HepG2 (cell line): ENCODE data around the gene ZNF8. TPM values are rescaled to one million over a fixed set of nuclear protein-coding genes. Genes with fewer than 3 reads are reported as not detected.
A peak's percentile ranks its signal among the peaks of the same experiment; 100 is the strongest.

Experiments used
- ATF5 ChIP-seq: sonication (generic); formaldehyde crosslinking; IDR thresholded peaks from 2 replicates; pipeline ENCODE4 v1.4.0; 2020; ENCODE audit warnings: mild to moderate bottlenecking, low read depth, missing genetic modification reagents
- DBP ChIP-seq: sonication (generic); formaldehyde crosslinking; IDR thresholded peaks from 2 replicates; pipeline ENCODE4 v1.4.0; 2020; ENCODE audit warnings: missing genetic modification reagents; ENCODE audit errors: not compliant biosample characterization
- EEA1 ChIP-seq: sonication (generic); formaldehyde crosslinking; IDR thresholded peaks from 2 replicates; pipeline ENCODE4 v1.5.1; 2020; ENCODE audit warnings: mild to moderate bottlenecking, missing genetic modification reagents, borderline replicate concordance
- IRF1 ChIP-seq: sonication (generic); formaldehyde crosslinking; IDR thresholded peaks from 2 replicates; pipeline ENCODE4 v1.4.0; 2020; ENCODE audit warnings: low read depth, mild to moderate bottlenecking, missing genetic modification reagents
- MBNL3 ChIP-seq: fragments of 250-450 bp; sonication (Bioruptor Pico); conservative IDR thresholded peaks from 2 replicates; pipeline ENCODE4 v1.8.0; 2022; ENCODE audit warnings: mild to moderate bottlenecking, inconsistent platforms
- PAXIP1 ChIP-seq: sonication (generic); formaldehyde crosslinking; conservative IDR thresholded peaks from 2 replicates; pipeline ENCODE4 v1.4.0; 2020; ENCODE audit warnings: mild to moderate bottlenecking, missing genetic modification reagents, moderate library complexity
- PRMT3 ChIP-seq: sonication (generic); formaldehyde crosslinking; IDR thresholded peaks from 2 replicates; pipeline ENCODE4 v1.8.1; 2022; ENCODE audit warnings: low read depth, mild to moderate bottlenecking, moderate library complexity, missing genetic modification reagents, borderline replicate concordance
- RXRB ChIP-seq: IDR thresholded peaks from 2 replicates; pipeline ENCODE4 v1.6.1; 2016; ENCODE audit warnings: borderline replicate concordance, missing genetic modification reagents, missing compliant biosample characterization
- SNAPC2 ChIP-seq: sonication (generic); formaldehyde crosslinking; IDR thresholded peaks from 2 replicates; pipeline ENCODE4 v1.8.1; 2022; ENCODE audit warnings: mild to moderate bottlenecking, missing genetic modification reagents
- ZKSCAN8 ChIP-seq: IDR thresholded peaks from 2 replicates; pipeline ENCODE4 v1.6.1; 2016; ENCODE audit warnings: borderline replicate concordance, missing genetic modification reagents, missing compliant biosample characterization
- ZNF280B ChIP-seq: sonication (generic); formaldehyde crosslinking; IDR thresholded peaks from 2 replicates; pipeline ENCODE4 v1.5.0; 2020; ENCODE audit warnings: missing genetic modification reagents, mild to moderate bottlenecking, borderline replicate concordance
- ZNF382 ChIP-seq: sonication (generic); formaldehyde crosslinking; IDR thresholded peaks from 2 replicates; pipeline ENCODE4 v1.5.0; 2020; ENCODE audit warnings: missing genetic modification reagents, mild to moderate bottlenecking, borderline replicate concordance
- ZNF468 ChIP-seq: sonication (generic); formaldehyde crosslinking; IDR thresholded peaks from 2 replicates; pipeline ENCODE4 v1.8.0; 2022; ENCODE audit warnings: mild to moderate bottlenecking, moderate library complexity, missing genetic modification reagents
- ZNF546 ChIP-seq: sonication (generic); formaldehyde crosslinking; conservative IDR thresholded peaks from 2 replicates; pipeline ENCODE4 v1.8.1; 2023; ENCODE audit warnings: mild to moderate bottlenecking, missing genetic modification reagents
- ZNF550 ChIP-seq: sonication (generic); formaldehyde crosslinking; IDR thresholded peaks from 2 replicates; pipeline ENCODE4 v1.4.0; 2020; ENCODE audit warnings: mild to moderate bottlenecking, missing genetic modification reagents, borderline replicate concordance
- ZNF747 ChIP-seq: sonication (generic); formaldehyde crosslinking; IDR thresholded peaks from 2 replicates; pipeline ENCODE4 v1.8.1; 2023; ENCODE audit warnings: missing genetic modification reagents, mild to moderate bottlenecking, borderline replicate concordance
- ZNF879 ChIP-seq: sonication (generic); formaldehyde crosslinking; IDR thresholded peaks from 2 replicates; pipeline ENCODE4 v1.8.1; 2023; ENCODE audit warnings: missing genetic modification reagents
- ZSCAN5A ChIP-seq: sonication (generic); formaldehyde crosslinking; IDR thresholded peaks from 2 replicates; pipeline ENCODE4 v1.8.0; 2022; ENCODE audit warnings: mild to moderate bottlenecking, missing genetic modification reagents, borderline replicate concordance
- polyA plus RNA-seq, 8 experiments: library from polyadenylated mRNA; depleted of rRNA in 3 of 8; stranded (reverse) in 7 of 8; unstranded in 1 of 8; fragments of >200 nt; fragmentation: Illumina TruSeq in 4 of 8; extraction: Trizol in 4 of 8; gene quantifications; 2 replicates each; pipeline versions ENCODE4 v1.2.1 to v1.2.3, GENCODE V29; 2011 to 2016; ENCODE audit warnings: low read depth in 4 of 8, missing spikeins in 1 of 8, mixed read lengths in 1 of 8; ENCODE audit not compliant: insufficient read depth in 1 of 8
- total RNA-seq, 5 experiments: library from RNA; depleted of rRNA; stranded (reverse); fragments of >200 nt; fragmentation: Illumina TruSeq; extraction: Trizol; gene quantifications; 2 replicates each; pipeline ENCODE4 v1.2.3, GENCODE V29; 2016; ENCODE audit warnings: low read depth in 1 of 5

ZNF8 gene
- total and polyA plus RNA-seq, 2 of the 13 experiments (the other 11 are each of a cell fraction or from before 2014, with no cell fraction given), result 3.1 to 3.3 TPM

- TF ChIP-seq ZNF879, result 0 out of 2 replicates have a peak, but pooled peaks have one; percentile 78
- no peak for TF ChIP-seq EEA1 (CRISPR knock-in tag)
- peak; percentile 72; the same call in 1 of the 2 replicates for TF ChIP-seq ZNF546
- no peak for TF ChIP-seq PRMT3 (CRISPR knock-in tag)
- no peak for TF ChIP-seq ZNF747 (CRISPR knock-in tag)
- TF ChIP-seq IRF1, result no peak
- TF ChIP-seq ZNF382 (CRISPR knock-in tag), result no peak
- no peak for TF ChIP-seq MBNL3
- 0 out of 2 replicates have a peak, but pooled peaks have one; percentile 56 for TF ChIP-seq ZKSCAN8
- TF ChIP-seq ATF5, result no peak
- peak; percentile 84 for TF ChIP-seq SNAPC2
- TF ChIP-seq PAXIP1 (CRISPR knock-in tag), result peak; percentile 43; the same call in 1 of the 2 replicates
- TF ChIP-seq ZNF550 (CRISPR knock-in tag), result no peak
- TF ChIP-seq RXRB (CRISPR knock-in tag), result peak; percentile 65
- no peak for TF ChIP-seq DBP
- TF ChIP-seq ZNF468, result no peak
- TF ChIP-seq ZSCAN5A, result 0 out of 2 replicates have a peak, but pooled peaks have one; percentile 70
- peak; percentile 81; the same call in 1 of the 2 replicates for TF ChIP-seq ZNF280B (CRISPR knock-in tag)
Measured at GRCh38 chr19:58305065-58305931, 26.5 kb downstream of the ZNF8 start, which contains the start of gene ERVK3-1 (continued).
